Measurements from ENCODE around the gene TBX6. TPM values are rescaled to one million over a fixed set of nuclear protein-coding genes. Genes with fewer than 3 reads are reported as not detected.
"Not testable (repeated sequence)": the region's sequence is repeated elsewhere in the genome, so short reads cannot be mapped to it uniquely, and the experiment has no call there.

The TBX6 gene, protein sequence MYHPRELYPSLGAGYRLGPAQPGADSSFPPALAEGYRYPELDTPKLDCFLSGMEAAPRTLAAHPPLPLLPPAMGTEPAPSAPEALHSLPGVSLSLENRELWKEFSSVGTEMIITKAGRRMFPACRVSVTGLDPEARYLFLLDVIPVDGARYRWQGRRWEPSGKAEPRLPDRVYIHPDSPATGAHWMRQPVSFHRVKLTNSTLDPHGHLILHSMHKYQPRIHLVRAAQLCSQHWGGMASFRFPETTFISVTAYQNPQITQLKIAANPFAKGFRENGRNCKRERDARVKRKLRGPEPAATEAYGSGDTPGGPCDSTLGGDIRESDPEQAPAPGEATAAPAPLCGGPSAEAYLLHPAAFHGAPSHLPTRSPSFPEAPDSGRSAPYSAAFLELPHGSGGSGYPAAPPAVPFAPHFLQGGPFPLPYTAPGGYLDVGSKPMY
- total RNA-seq, result 1 to 10 TPM; 1.3 TPM

DNA sequence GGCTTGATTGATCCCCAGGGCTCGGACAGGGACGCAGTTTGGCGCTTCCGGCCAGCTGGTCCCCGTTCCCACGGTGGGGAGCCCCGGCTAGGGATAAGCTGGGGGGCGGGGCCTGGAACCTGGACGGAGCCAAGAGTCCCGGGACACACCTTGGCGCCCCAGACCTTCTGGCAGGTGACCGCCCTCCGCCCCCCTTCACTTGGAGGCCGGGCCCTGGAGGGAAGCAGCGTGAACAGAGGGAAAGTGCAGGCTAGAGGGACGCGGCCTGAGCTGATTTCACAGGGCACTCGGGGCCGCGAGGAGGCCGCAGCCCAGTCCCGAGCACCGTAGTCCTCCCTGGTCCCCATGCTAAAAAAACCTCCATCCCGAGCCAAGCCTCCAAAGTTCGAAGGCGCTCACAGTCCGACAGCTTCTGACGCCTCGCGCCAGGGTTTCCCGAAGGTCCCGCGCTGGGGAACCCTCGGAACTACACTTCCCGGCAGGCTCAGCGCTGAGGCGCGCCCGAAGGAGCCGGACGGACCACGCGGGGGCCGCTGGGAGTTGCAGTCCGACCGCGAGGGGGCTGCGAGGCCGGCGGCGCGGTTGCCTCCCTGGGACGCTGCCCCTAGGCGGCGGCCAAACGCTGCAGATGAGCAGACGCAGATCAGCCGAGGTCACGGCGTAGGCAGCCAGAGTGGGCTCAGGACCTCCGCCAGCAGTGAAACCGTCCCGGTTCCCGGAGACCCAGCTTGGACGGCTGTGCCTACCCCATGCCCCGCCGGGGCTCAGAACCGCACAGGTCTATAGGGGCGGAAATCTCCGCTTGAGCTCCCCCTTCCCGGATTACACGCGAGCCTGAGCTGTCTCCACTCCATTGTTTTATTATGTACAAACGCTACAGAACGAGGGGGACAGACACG, at the start of gene TBX6:
TSS of gene TBX6 (minus strand) at position 451 of the 899 bp plus-strand sequence. CDS start 731 bp downstream, outside the sequence.
- Mint-ChIP-seq H3K9me3 (ENCODE audit: insufficient read depth) (peaks cover 3% of the 10 kb centered on the region), H3K4me1 (ENCODE audit: low read depth) (peaks cover 64% of the 10 kb centered on the region), H3K4me3 (peak within 1 kb of the TSS; percentile 89), H3K27me3 (ENCODE audit: low read depth) (no peaks in the 10 kb centered on the region), H3K27ac (peak within 1 kb of the TSS; percentile 95), H3K36me3 (ENCODE audit: low read depth) (peaks cover 31% of the 10 kb centered on the region)
- ChIA-PET POLR2A (interaction anchor here (0.5 to 8.4 kb wide), 11 partner anchors 14 to 607 kb away, joined by 3 to 102 read pairs (median 5); partner anchors contain the start of genes ALDOA, CORO1A and SRCAP), CTCF (interaction anchor here (0.7 to 4.7 kb wide), 42 partner anchors 9 to 537 kb away, joined by 3 to 64 read pairs (median 6); partner anchors contain the start of genes ALDOA, CORO1A, DCTPP1 and GDPD3)
- ATAC-seq (peak; percentile 84), DNase-seq (peak; percentile 96)

DNA sequence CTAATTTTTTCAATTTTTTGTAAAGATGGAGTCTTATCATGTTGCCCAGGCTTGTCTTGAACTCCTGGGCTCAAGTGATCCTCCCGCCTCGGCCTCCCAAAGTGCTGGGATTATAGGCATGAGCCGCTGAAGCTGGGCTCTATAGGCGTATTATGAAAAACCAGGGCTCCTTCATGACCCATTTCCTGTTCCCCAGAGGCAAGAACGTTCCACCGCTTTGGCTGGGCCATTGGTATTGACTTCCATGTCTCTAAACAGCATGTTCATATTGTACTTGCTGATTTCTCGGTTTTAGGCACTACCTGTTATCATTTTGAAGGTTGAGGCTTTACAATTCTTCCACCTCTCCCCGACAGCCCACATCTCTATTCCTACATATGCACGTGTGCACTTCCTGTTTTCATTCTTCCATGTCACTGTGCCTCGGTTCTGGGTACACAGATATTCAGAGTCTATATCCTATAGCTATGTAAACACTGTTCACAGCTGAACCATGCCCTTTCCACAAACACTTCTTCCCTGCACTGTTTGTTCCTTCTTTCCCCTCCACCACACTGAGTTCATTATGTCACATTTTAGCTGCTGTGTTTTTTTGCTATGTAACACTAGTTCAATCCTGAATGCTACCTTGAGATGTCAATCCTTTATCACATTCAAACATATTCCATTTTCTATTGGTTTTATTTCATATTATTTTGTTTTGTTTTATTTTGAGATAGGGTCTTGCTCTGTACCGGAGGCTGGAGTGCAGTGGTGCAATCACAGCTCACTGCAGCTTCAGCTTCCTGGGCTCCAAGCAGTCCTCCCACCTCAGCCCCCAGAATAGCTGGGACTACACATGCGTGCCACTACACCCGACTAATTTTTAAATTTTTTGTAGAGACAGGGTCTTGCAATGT, 48.1 kb upstream of the TBX6 start:
- Mint-ChIP-seq H3K4me1 (ENCODE audit: low read depth) (peaks cover 24% of the 10 kb centered on the region), H3K36me3 (ENCODE audit: low read depth) (no peaks in the 10 kb centered on the region), H3K9me3 (ENCODE audit: insufficient read depth) (no peaks in the 10 kb centered on the region), H3K27ac (peak overlapping the region; percentile 77), H3K4me3 (no peak overlapping the region), H3K27me3 (ENCODE audit: low read depth) (no peaks in the 10 kb centered on the region)
- ATAC-seq, result no peak
- ChIA-PET POLR2A (interaction anchor here (1.0 to 1.7 kb wide), 4 partner anchors 44 to 48 kb away, joined by 3 to 9 read pairs (median 6); partner anchors contain the start of genes CORO1A and TBX6), CTCF (interaction anchor here (0.7 to 1.4 kb wide), 3 partner anchors 12 to 48 kb away, joined by 3 to 5 read pairs (median 4); partner anchors contain the start of gene TBX6)
- no peak for DNase-seq

DNA sequence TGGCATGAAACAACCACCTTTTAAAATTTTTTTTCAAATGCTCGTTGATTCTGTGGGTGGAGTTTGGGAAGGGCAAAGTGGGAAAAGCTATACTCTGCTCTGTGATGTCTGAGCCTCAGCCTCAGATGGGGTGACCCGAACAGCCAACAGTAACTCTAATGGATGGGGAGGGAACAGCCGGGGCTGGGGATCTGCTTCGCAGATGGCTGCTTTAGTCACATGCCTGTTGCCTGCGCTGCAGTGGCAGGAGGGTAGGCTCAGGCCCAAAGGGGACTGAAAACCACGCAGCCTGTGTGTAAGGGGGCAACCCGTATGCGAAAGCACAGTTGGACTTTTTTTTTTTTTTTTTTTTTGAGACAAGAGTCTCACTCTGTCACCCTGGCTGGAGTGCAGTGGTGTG, 46.2 kb upstream of the TBX6 start:
- DNase-seq, result no peak
- H3K4me1 Mint-ChIP-seq (ENCODE audit: low read depth), result peaks cover 17% of the 10 kb centered on the region
- ChIA-PET POLR2A (no interaction called here), CTCF (no interaction called here)
- peaks cover 2% of the 10 kb centered on the region for H3K36me3 Mint-ChIP-seq (ENCODE audit: low read depth)
- no peak overlapping the region for H3K27ac Mint-ChIP-seq
- no peak for ATAC-seq
- H3K4me3 Mint-ChIP-seq, result no peak overlapping the region
- no peaks in the 10 kb centered on the region for H3K27me3 Mint-ChIP-seq (ENCODE audit: low read depth)
- H3K9me3 Mint-ChIP-seq (ENCODE audit: insufficient read depth), result peaks cover 8% of the 10 kb centered on the region

DNA sequence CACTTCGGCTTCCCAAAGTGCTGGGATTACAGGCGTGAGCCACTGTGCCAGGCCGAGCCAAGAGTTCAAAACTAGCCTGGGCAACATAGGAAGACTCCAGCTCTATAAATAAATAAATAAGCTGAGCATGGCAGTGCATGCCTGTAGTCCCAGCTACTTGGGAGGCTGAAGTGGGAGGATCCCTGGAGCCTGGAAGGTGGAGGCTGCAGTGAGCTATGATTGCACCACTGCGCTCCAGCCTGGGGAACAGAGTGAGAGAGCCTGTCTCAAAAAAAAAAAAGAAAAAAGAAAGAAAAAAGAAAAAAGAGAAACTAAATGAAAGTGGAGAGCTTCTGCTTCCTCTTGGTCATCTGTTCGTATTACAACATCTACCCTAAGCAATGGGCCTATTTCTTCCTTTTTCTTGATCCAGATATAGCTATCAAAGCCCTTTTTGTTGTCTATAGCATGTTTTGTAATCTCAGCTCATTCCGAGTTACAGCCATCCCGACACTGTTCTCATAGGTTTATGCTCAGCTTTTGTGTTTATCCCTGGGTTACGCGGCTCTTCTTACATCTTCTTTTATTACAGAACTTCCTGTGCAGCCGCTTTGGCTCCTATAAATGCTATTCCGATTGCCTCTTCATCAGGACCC, 45.4 kb upstream of the TBX6 start:
- H3K36me3 Mint-ChIP-seq (ENCODE audit: low read depth), result peaks cover 5% of the 10 kb centered on the region
- no peak for DNase-seq
- H3K4me3 Mint-ChIP-seq, result no peak overlapping the region
- peaks cover 15% of the 10 kb centered on the region for H3K4me1 Mint-ChIP-seq (ENCODE audit: low read depth)
- no peak for ATAC-seq
- POLR2A ChIA-PET, result no interaction called here
- H3K9me3 Mint-ChIP-seq (ENCODE audit: insufficient read depth), result peaks cover 9% of the 10 kb centered on the region
- CTCF ChIA-PET, result no interaction called here
- H3K27me3 Mint-ChIP-seq (ENCODE audit: low read depth), result no peaks in the 10 kb centered on the region
- H3K27ac Mint-ChIP-seq, result no peak overlapping the region

DNA sequence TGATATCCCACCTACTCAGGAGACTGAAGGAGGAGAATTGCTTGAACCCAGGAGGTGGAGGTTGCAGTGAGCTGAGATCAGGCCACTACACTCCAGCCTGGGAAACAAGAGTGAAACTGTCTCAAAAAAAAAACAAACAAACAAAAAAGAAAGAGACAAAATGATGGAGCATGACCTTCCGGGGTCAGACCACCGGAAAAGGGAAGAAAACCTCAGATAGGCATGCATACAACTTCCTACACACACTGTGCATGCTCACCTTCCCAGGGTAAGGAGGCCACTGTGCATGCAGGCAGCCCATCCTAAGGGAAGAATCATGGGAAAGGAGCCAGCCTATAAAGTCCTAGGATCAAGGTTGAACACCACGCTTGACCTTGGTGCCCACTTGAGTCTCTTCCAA, 40.9 kb upstream of the TBX6 start:
- no peak overlapping the region for H3K27ac Mint-ChIP-seq
- CTCF ChIA-PET, result no interaction called here

DNA sequence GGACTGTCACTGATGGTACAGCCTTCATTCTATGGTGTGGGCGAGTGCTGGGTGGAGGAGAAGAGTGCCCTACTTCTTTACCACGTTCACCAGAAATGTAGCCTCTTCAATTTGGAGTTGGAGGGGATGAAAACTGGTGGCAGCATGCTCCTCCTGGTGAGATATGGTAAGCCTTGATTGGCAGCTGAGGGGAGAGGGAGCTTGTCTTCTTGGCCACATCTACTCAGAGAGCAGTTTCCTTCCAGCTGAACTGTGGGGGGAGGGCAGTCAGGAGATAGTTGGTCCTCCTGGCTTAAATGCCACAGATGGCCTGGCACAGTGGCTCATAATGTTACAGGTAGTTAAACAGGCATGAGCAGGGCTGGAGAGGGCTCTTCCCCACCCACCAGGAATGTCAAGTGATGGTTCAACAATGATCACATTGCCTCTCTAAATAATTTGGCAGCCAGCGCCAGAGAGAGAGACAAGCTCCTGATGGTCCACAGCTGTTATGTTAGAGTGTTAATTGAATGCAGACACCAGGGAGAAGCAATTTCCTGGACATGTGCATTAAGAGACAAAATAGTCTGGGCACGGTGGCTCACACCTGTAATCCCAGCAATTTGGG, 40.2 kb upstream of the TBX6 start:
- POLR2A ChIA-PET, result interaction anchor here (0.7 to 1.0 kb wide), 2 partner anchors 51 to 54 kb away, joined by 3 to 4 read pairs; partner anchors contain the start of gene CORO1A
- peak overlapping the region; percentile 43 for H3K27ac Mint-ChIP-seq

More for the DNA sequence above, 40.9 kb upstream of the TBX6 start:
- ATAC-seq (no peak), DNase-seq (no peak)
- Mint-ChIP-seq H3K9me3 (ENCODE audit: insufficient read depth) (peaks cover 13% of the 10 kb centered on the region), H3K4me1 (ENCODE audit: low read depth) (peaks cover 13% of the 10 kb centered on the region), H3K27me3 (ENCODE audit: low read depth) (no peaks in the 10 kb centered on the region), H3K36me3 (ENCODE audit: low read depth) (peaks cover 19% of the 10 kb centered on the region), H3K4me3 (no peak overlapping the region)
- POLR2A ChIA-PET, result no interaction called here

DNA sequence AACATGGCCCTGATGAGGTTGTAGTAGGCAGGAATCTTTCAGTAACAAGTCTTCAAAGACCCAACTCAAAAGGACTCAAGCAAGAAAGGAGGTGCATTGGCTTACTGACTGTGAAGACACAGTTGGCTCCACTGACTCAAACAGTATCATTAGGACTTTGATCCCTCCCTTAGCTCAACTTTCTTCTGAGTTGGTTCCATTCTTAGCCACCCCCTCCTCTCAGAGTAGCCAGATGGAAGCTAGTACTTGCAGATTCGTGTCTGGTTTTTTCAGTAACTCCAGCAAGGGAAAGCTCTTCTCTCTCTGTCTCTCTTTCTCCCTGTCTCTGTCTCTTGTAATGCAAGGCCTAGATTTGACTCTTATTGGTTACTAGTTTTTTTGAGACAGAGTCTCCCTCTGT, 36.3 kb upstream of the TBX6 start:
- ChIA-PET POLR2A (interaction anchor here (0.5 to 1.1 kb wide), 2 partner anchors 47 to 55 kb away, joined by 3 to 5 read pairs; partner anchors contain the start of gene CORO1A), CTCF (interaction anchor here (1.3 to 1.9 kb wide), 3 partner anchors 12 to 35 kb away, joined by 3 to 7 read pairs (median 4); no protein-coding TSS in a partner anchor)
- Mint-ChIP-seq H3K27me3 (ENCODE audit: low read depth) (no peaks in the 10 kb centered on the region), H3K36me3 (ENCODE audit: low read depth) (peaks cover 16% of the 10 kb centered on the region), H3K4me1 (ENCODE audit: low read depth) (peaks cover 13% of the 10 kb centered on the region), H3K4me3 (no peak overlapping the region), H3K9me3 (ENCODE audit: insufficient read depth) (peaks cover 6% of the 10 kb centered on the region), H3K27ac (no peak overlapping the region)
- ATAC-seq, result no peak
- DNase-seq, result no peak

More for the DNA sequence above, 40.2 kb upstream of the TBX6 start:
- H3K4me3 Mint-ChIP-seq, result no peak overlapping the region
- peaks cover 13% of the 10 kb centered on the region for H3K9me3 Mint-ChIP-seq (ENCODE audit: insufficient read depth)
- DNase-seq (no peak), ATAC-seq (no peak)
- H3K27me3 Mint-ChIP-seq (ENCODE audit: low read depth), result no peaks in the 10 kb centered on the region
- peaks cover 13% of the 10 kb centered on the region for H3K4me1 Mint-ChIP-seq (ENCODE audit: low read depth)
- CTCF ChIA-PET, result interaction anchor here (0.9 kb wide), 1 partner anchor 40 kb away, joined by 3 read pairs; no protein-coding TSS in a partner anchor
- peaks cover 19% of the 10 kb centered on the region for H3K36me3 Mint-ChIP-seq (ENCODE audit: low read depth)

DNA sequence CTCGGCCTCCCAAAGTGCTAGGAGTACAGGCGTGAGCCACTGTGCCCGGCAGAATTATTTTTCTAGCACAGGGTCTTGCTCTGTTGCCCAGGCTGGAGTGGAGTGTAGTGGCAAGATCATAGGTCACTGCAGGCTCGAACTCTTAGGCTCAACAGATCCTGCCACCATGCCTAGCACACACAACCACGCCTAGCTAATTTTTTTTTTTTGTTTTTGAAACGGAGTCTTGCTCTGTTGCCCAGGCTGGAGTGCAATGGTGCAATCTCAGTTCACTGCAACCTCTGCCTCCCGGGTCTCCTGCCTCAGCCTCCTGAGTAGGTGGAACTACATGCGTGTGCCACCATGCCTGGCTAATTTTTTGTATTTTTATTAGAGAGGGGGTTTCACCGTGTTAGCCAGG, 34.0 kb upstream of the TBX6 start:
- H3K4me3 Mint-ChIP-seq; DNase-seq; CTCF ChIA-PET; H3K9me3 Mint-ChIP-seq (ENCODE audit: insufficient read depth); ATAC-seq; H3K27ac Mint-ChIP-seq; H3K27me3 Mint-ChIP-seq (ENCODE audit: low read depth): not testable (repeated sequence)
- Mint-ChIP-seq H3K4me1 (ENCODE audit: low read depth) (peaks cover 25% of the 10 kb centered on the region), H3K36me3 (ENCODE audit: low read depth) (peaks cover 13% of the 10 kb centered on the region)
- POLR2A ChIA-PET, result interaction anchor here (2.8 kb wide), 1 partner anchor 57 kb away, joined by 13 read pairs; the partner anchor contains the start of gene CORO1A

DNA sequence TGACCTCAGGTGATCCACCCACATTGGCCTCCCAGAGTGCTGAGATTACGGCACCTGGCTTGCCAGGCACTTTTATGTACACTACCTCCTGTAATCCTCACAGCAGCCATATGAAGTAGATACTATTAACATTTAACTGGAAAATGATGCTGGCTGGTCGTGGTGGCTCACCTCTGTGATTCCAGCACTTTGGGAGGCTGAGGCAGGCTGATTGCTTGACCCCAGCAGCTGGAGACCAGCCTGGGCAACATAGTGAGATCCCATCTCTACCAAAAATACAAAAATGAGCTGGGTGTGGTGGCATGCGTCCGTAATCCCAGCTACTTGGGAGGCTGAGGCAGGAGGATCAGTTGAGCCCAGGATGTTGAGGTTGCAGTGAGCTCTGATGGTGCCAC, 33.3 kb upstream of the TBX6 start:
- H3K4me3 Mint-ChIP-seq, result no peak overlapping the region
- H3K27ac Mint-ChIP-seq, result no peak overlapping the region
- no peaks in the 10 kb centered on the region for H3K9me3 Mint-ChIP-seq (ENCODE audit: insufficient read depth)
- DNase-seq (no peak), ATAC-seq (no peak)
- H3K4me1 Mint-ChIP-seq (ENCODE audit: low read depth), result peaks cover 28% of the 10 kb centered on the region
- POLR2A ChIA-PET, result interaction anchor here (2.8 kb wide), 1 partner anchor 58 kb away, joined by 13 read pairs; the partner anchor contains the start of gene CORO1A
- no peaks in the 10 kb centered on the region for H3K27me3 Mint-ChIP-seq (ENCODE audit: low read depth)
- CTCF ChIA-PET, result no interaction called here
- peaks cover 11% of the 10 kb centered on the region for H3K36me3 Mint-ChIP-seq (ENCODE audit: low read depth)

DNA sequence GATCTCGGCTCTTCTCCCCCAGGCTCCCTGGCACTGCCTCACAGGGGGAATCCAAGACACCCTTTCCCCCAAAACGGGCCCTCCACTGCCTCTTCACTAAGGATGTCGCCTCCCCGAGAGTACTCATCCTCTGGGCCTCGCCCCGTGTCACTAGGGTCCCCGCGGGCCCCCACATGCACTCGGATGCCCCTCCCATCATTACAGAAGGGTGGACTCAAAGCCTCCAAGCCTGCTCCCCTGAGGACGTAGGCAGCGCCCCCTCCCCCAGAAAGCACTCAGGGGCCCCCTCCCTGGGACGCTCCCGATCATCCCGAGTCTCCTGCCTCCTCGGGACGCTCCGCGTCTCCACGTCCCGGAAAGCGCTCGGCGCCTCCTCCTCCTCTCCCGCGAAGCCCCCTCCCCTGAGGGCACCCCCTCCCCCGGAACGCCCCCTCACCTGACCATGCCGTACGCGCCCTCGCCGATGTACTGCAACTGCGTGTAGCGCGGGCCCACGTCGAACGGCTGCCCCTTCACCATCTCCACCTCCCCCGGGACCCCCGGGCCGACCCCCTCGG, 31.0 kb upstream of the TBX6 start:
- peak; percentile 37 for DNase-seq

More for the DNA sequence above, 31.0 kb upstream of the TBX6 start:
- H3K4me1 Mint-ChIP-seq (ENCODE audit: low read depth), result peaks cover 36% of the 10 kb centered on the region
- H3K4me3 Mint-ChIP-seq, result peak overlapping the region; percentile 86
- ATAC-seq, result peak; percentile 40
- H3K36me3 Mint-ChIP-seq (ENCODE audit: low read depth), result peaks cover 18% of the 10 kb centered on the region
- H3K27ac Mint-ChIP-seq, result peak overlapping the region; percentile 83
- ChIA-PET POLR2A (interaction anchor here (3.0 kb wide), 1 partner anchor 62 kb away, joined by 23 read pairs; the partner anchor contains the start of gene CORO1A), CTCF (interaction anchor here (1.7 kb wide), 1 partner anchor 67 kb away, joined by 4 read pairs; no protein-coding TSS in a partner anchor)
- no peaks in the 10 kb centered on the region for H3K27me3 Mint-ChIP-seq (ENCODE audit: low read depth)
- H3K9me3 Mint-ChIP-seq (ENCODE audit: insufficient read depth), result no peaks in the 10 kb centered on the region

Data from activated CD8-positive, alpha-beta T cell treated with anti-CD3 and anti-CD28 coated beads, Interleukin-2, amount 10 ng/mL, durations not matched to agents 7 days and 5 days (primary cell).